ENCODE results near the gene GAK. TPM values are rescaled to one million over a fixed set of nuclear protein-coding genes. Genes with fewer than 3 reads are reported as not detected.

GAK gene
- total and polyA plus RNA-seq, 2 of the 4 experiments (the other 2 are of a cell fraction), result 45.1 to 133 TPM

GRCh38 chr4:877502-877901 is 54.6 kb downstream of the GAK start (continued):
- TF ChIP-seq NFE2L2 (IDR thresholded peaks at IDR 0.05; ENCODE audit: low read depth, low read length), result no peak
- no peak for TF ChIP-seq RFX5 (IDR thresholded peaks at IDR 0.05; ENCODE audit: low read depth, low read length)
- TF ChIP-seq CHD1 (IDR thresholded peaks at IDR 0.05; ENCODE audit: low read depth, low read length), result no peak
- no peak for TF ChIP-seq MAFK (IDR thresholded peaks at IDR 0.05; ENCODE audit: low read depth, low read length)

GRCh38 chr4:876780-877179 is 55.3 kb downstream of the GAK start:
- no peak overlapping the region for H3K23ac ChIP-seq (ENCODE audit: low read depth, low read length)
- CTCF ChIA-PET, result no interaction called here
- dilution Hi-C loops (cut with HindIII; ENCODE audit: low sequenced_read_pairs, unreplicated experiment), result no loop called here

More at GRCh38 chr4:876780-877179, 55.3 kb downstream of the GAK start:
- no peak overlapping the region for H2BK15ac ChIP-seq (ENCODE audit: low read depth, low read length)
- H2AK9ac ChIP-seq (replicated peaks; ENCODE audit: low read depth, low read length, poor library complexity), result no peak overlapping the region
- H3K79me1 ChIP-seq (ENCODE audit: low read depth in 1 of 2, low read length in 2 of 2), result no peaks in the 10 kb centered on the region; a peak in 1 of 4 replicates
- no peak overlapping the region for H3K4me3 ChIP-seq (ENCODE audit: insufficient read depth, low read depth, low read length)
- ATAC-seq (ENCODE audit: low read depth) (no peak), DNase-seq (no peak)
- 89% methylated on average over 18 of the region's 24 CpGs; no CpG with 5 or more reads in 1 of the 2 experiments for whole genome bisulfite sequencing, 2 experiments (ENCODE audit: extremely low coverage in 2 of 2, insufficient read length in 1 of 2)
- no peak overlapping the region for H3K9ac ChIP-seq (ENCODE audit: low read depth, low read length)
- in situ Hi-C loops (cut with MboI; ENCODE audit: low sequenced_read_pairs) (no loop called here), intact Hi-C loops (cut with micrococcal nuclease) (no loop called here)
- no peak overlapping the region for H3K4ac ChIP-seq (ENCODE audit: low read depth, low read length)
- no peak overlapping the region for H4K91ac ChIP-seq (ENCODE audit: insufficient read depth, low read depth, low read length)
- no peak overlapping the region for H3K4me2 ChIP-seq (ENCODE audit: low read depth, low read length)
- no TSS peak for BruUV-seq (replicated peaks)
- peaks cover 67% of the 10 kb centered on the region for H3K36me3 ChIP-seq (ENCODE audit: control insufficient read depth, insufficient read depth, low read length)
- H3K9me3 ChIP-seq (ENCODE audit: control insufficient read depth, insufficient read depth, low read length), result no peaks in the 10 kb centered on the region
- H4K20me1 ChIP-seq (ENCODE audit: insufficient read depth, low read length), result no peaks in the 10 kb centered on the region
- H3K18ac ChIP-seq (ENCODE audit: low read depth, low read length), result no peak overlapping the region
- no peaks in the 10 kb centered on the region for H3K4me1 ChIP-seq (ENCODE audit: control insufficient read depth, insufficient read depth, low read length)
- TF ChIP-seq RAD21 (IDR thresholded peaks at IDR 0.05; ENCODE audit: low read length), result 0 out of 2 replicates have a peak, but pooled peaks have one; percentile 4
- TF ChIP-seq RFX5 (IDR thresholded peaks at IDR 0.05; ENCODE audit: low read depth, low read length), result no peak
- H2BK20ac ChIP-seq (ENCODE audit: low read depth, low read length), result no peak overlapping the region
- 0 out of 2 replicates have a peak, but pooled peaks cover 2% of the 10 kb centered on the region for H3K9me1 ChIP-seq (ENCODE audit: insufficient read depth, low read length)
- H2BK120ac ChIP-seq (ENCODE audit: low read depth, low read length), result no peak overlapping the region
- no peak overlapping the region for H2AFZ ChIP-seq (replicated peaks; ENCODE audit: low read length, poor library complexity)
- no peak overlapping the region for H3K56ac ChIP-seq (ENCODE audit: extremely low read depth, insufficient read depth, low read length)
- POLR2A ChIA-PET (ENCODE audit: unreplicated experiment), result no interaction called here
- H3K27me3 ChIP-seq (ENCODE audit: control insufficient read depth, insufficient read depth, low read length), result no peaks in the 10 kb centered on the region
- no peak overlapping the region for H4K8ac ChIP-seq (ENCODE audit: low read depth in 2 of 2, low read length in 2 of 2)
- no peak overlapping the region for H3K14ac ChIP-seq (replicated peaks; ENCODE audit: low read depth, low read length)
- no peak overlapping the region for H4K5ac ChIP-seq (ENCODE audit: low read depth, low read length)
- no peak overlapping the region for H2BK5ac ChIP-seq (ENCODE audit: low read depth, low read length, poor library complexity, severe bottlenecking)
- no peak overlapping the region for H3K27ac ChIP-seq (ENCODE audit: insufficient read depth, low read length)
- H2AK5ac ChIP-seq (ENCODE audit: low read depth, low read length), result no peak overlapping the region

Measured in IMR-90 (cell line).